GM19463 (cell line): ENCODE data around the gene SYNPO.

Experiments
- ATAC-seq: cut with Tn5 transposase; IDR thresholded peaks from one replicate; pipeline ENCODE4 v1.9.1; 2021; ENCODE audit warnings: mild to moderate bottlenecking, moderate library complexity; ENCODE audit not compliant: unreplicated experiment

The SYNPO gene

GRCh38 chr5:150640311-150641005 is at the start of gene SYNPO:
TSS of gene SYNPO (plus strand) at chr5:150640660. CDS start at chr5:150648276, 7,616 bp downstream.
- ATAC-seq, result no peak

GRCh38 chr5:150590979-150591695 is 49.3 kb upstream of the SYNPO start:
- no peak for ATAC-seq

GRCh38 chr5:150593593-150593992 is 46.9 kb upstream of the SYNPO start:
- no peak for ATAC-seq

- ATAC-seq, result no peak
Observed at GRCh38 chr5:150593996-150594395, 46.5 kb upstream of the SYNPO start.

- ATAC-seq, result no peak
Observed at GRCh38 chr5:150595466-150596031, 44.9 kb upstream of the SYNPO start.

- no peak for ATAC-seq
Observed at GRCh38 chr5:150596313-150596712, 44.1 kb upstream of the SYNPO start.

- ATAC-seq, result no peak
Observed at GRCh38 chr5:150596826-150597225, 43.6 kb upstream of the SYNPO start.

GRCh38 chr5:150598006-150598405 is 42.5 kb upstream of the SYNPO start:
- ATAC-seq, result no peak

- ATAC-seq, result no peak
Observed at GRCh38 chr5:150598821-150599273, 41.6 kb upstream of the SYNPO start.

GRCh38 chr5:150599281-150599680 is 41.2 kb upstream of the SYNPO start:
- ATAC-seq, result no peak

- no peak for ATAC-seq
Observed at GRCh38 chr5:150599917-150600511, 40.4 kb upstream of the SYNPO start.

GRCh38 chr5:150600616-150601490 is 39.6 kb upstream of the SYNPO start:
- no peak for ATAC-seq

- no peak for ATAC-seq
Observed at GRCh38 chr5:150601491-150602345, 38.7 kb upstream of the SYNPO start.

- ATAC-seq, result no peak
Observed at GRCh38 chr5:150603052-150603451, 37.4 kb upstream of the SYNPO start.

GRCh38 chr5:150603491-150603890 is 37.0 kb upstream of the SYNPO start:
- no peak for ATAC-seq

GRCh38 chr5:150604010-150604409 is 36.5 kb upstream of the SYNPO start:
- no peak for ATAC-seq

- ATAC-seq, result no peak
Observed at GRCh38 chr5:150604894-150605440, 35.5 kb upstream of the SYNPO start.

GRCh38 chr5:150605546-150605945 is 34.9 kb upstream of the SYNPO start:
- no peak for ATAC-seq

- ATAC-seq, result no peak
Observed at GRCh38 chr5:150606476-150606875, 34.0 kb upstream of the SYNPO start.
